HepG2 (cell line): ENCODE results near the gene ZMIZ1. TPM values are rescaled to one million over a fixed set of nuclear protein-coding genes. Genes with fewer than 3 reads are reported as not detected.

Experiments used
- EP300 ChIP-seq, 3 experiments: sonication (generic) in 1 of 3; formaldehyde crosslinking in 1 of 3; IDR thresholded peaks; 2 replicates each; pipeline versions ENCODE4 v1.5.1 to v1.6.1; 2011 to 2020; ENCODE audit warnings: low read depth in 2 of 3, low read length in 2 of 3, borderline replicate concordance in 1 of 3, improper control_type of control experiment in 1 of 3, mild to moderate bottlenecking in 1 of 3, missing genetic modification reagents in 1 of 3, moderate library complexity in 1 of 3
- HNRNPLL ChIP-seq: fragments of 200-400 bp; formaldehyde crosslinking; IDR thresholded peaks from 2 replicates; pipeline ENCODE4 v1.6.1; 2017; ENCODE audit warnings: mild to moderate bottlenecking, low read depth, low read length; ENCODE audit not compliant: poor library complexity, severe bottlenecking
- RXRB ChIP-seq: IDR thresholded peaks from 2 replicates; pipeline ENCODE4 v1.6.1; 2016; ENCODE audit warnings: borderline replicate concordance, missing genetic modification reagents, missing compliant biosample characterization
- ZFP37 ChIP-seq: sonication (generic); formaldehyde crosslinking; IDR thresholded peaks from 2 replicates; pipeline ENCODE4 v1.4.0; 2020; ENCODE audit warnings: missing genetic modification reagents, borderline replicate concordance
- ZFYVE20 ChIP-seq: sonication (generic); formaldehyde crosslinking; IDR thresholded peaks from 2 replicates; pipeline ENCODE4 v1.8.0; 2023; ENCODE audit warnings: low read depth, mild to moderate bottlenecking, moderate library complexity, missing genetic modification reagents, borderline replicate concordance
- ZKSCAN1 ChIP-seq: fragments of 150-350 bp; IDR thresholded peaks from 2 replicates; pipeline ENCODE4 v1.6.1; 2014; ENCODE audit warnings: low read length
- polyA plus RNA-seq, 8 experiments: library from polyadenylated mRNA; depleted of rRNA in 3 of 8; stranded (reverse) in 7 of 8; unstranded in 1 of 8; fragments of >200 nt; fragmentation: Illumina TruSeq in 4 of 8; extraction: Trizol in 4 of 8; gene quantifications; 2 replicates each; pipeline versions ENCODE4 v1.2.1 to v1.2.3, GENCODE V29; 2011 to 2016; ENCODE audit warnings: low read depth in 4 of 8, missing spikeins in 1 of 8, mixed read lengths in 1 of 8; ENCODE audit not compliant: insufficient read depth in 1 of 8
- total RNA-seq, 5 experiments: library from RNA; depleted of rRNA; stranded (reverse); fragments of >200 nt; fragmentation: Illumina TruSeq; extraction: Trizol; gene quantifications; 2 replicates each; pipeline ENCODE4 v1.2.3, GENCODE V29; 2016; ENCODE audit warnings: low read depth in 1 of 5
- TF ChIP-seq, protein P1 (sequence below): sonication (generic); formaldehyde crosslinking; IDR thresholded peaks from 2 replicates; pipeline ENCODE4 v1.9.0; 2022; ENCODE audit warnings: low read depth, missing genetic modification reagents
- TF ChIP-seq, protein P2 (sequence below): sonication (generic); formaldehyde crosslinking; IDR thresholded peaks from 2 replicates; pipeline ENCODE4 v1.4.0; 2020; ENCODE audit warnings: missing genetic modification reagents
- TF ChIP-seq, protein P3 (sequence below): sonication (generic); formaldehyde crosslinking; IDR thresholded peaks from 2 replicates; pipeline ENCODE4 v1.5.1; 2020; ENCODE audit warnings: mild to moderate bottlenecking, moderate library complexity, missing genetic modification reagents
- TF ChIP-seq, protein P4 (sequence below): sonication (generic); formaldehyde crosslinking; IDR thresholded peaks from 2 replicates; pipeline ENCODE4 v1.4.0; 2020; ENCODE audit warnings: missing genetic modification reagents
- TF ChIP-seq, protein P5 (sequence below): IDR thresholded peaks from 2 replicates; pipeline ENCODE4 v1.6.1; 2016; ENCODE audit warnings: low read depth, borderline replicate concordance
- TF ChIP-seq, protein P6 (sequence below): sonication (generic); formaldehyde crosslinking; IDR thresholded peaks from 2 replicates; pipeline ENCODE4 v1.5.0; 2020; ENCODE audit warnings: mild to moderate bottlenecking, missing genetic modification reagents, borderline replicate concordance

Gene ZMIZ1
- total and polyA plus RNA-seq, 2 of the 13 experiments (the other 11 are each of a cell fraction or from before 2014, with no cell fraction given): 5.3 to 10.2 TPM

DNA sequence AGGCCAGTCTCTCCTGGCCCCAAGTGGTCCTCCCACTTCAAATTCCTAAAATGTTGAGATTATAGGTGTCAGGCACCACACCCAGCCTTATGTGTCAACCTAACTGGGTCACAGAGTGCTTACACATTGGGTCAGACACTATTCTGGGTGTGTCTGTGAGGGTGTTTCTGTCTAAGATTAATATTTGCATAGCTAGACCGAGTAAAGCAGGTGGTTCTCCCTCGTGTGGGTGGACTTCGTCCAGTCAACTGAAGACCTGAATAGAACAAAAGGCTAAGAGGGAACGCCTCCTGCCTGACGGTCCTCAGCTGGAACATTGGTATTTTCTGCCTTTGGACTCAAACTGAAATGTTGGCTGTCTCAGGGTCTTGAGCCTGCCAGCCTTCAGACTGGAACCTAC is 290.0 kb downstream of the ZMIZ1 start (continued):
- TF ChIP-seq, protein P1, sequence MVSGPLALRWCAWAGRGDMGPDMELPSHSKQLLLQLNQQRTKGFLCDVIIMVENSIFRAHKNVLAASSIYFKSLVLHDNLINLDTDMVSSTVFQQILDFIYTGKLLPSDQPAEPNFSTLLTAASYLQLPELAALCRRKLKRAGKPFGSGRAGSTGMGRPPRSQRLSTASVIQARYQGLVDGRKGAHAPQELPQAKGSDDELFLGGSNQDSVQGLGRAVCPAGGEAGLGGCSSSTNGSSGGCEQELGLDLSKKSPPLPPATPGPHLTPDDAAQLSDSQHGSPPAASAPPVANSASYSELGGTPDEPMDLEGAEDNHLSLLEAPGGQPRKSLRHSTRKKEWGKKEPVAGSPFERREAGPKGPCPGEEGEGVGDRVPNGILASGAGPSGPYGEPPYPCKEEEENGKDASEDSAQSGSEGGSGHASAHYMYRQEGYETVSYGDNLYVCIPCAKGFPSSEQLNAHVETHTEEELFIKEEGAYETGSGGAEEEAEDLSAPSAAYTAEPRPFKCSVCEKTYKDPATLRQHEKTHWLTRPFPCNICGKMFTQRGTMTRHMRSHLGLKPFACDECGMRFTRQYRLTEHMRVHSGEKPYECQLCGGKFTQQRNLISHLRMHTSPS (CRISPR knock-in tag): no peak
- TF ChIP-seq, protein P2, sequence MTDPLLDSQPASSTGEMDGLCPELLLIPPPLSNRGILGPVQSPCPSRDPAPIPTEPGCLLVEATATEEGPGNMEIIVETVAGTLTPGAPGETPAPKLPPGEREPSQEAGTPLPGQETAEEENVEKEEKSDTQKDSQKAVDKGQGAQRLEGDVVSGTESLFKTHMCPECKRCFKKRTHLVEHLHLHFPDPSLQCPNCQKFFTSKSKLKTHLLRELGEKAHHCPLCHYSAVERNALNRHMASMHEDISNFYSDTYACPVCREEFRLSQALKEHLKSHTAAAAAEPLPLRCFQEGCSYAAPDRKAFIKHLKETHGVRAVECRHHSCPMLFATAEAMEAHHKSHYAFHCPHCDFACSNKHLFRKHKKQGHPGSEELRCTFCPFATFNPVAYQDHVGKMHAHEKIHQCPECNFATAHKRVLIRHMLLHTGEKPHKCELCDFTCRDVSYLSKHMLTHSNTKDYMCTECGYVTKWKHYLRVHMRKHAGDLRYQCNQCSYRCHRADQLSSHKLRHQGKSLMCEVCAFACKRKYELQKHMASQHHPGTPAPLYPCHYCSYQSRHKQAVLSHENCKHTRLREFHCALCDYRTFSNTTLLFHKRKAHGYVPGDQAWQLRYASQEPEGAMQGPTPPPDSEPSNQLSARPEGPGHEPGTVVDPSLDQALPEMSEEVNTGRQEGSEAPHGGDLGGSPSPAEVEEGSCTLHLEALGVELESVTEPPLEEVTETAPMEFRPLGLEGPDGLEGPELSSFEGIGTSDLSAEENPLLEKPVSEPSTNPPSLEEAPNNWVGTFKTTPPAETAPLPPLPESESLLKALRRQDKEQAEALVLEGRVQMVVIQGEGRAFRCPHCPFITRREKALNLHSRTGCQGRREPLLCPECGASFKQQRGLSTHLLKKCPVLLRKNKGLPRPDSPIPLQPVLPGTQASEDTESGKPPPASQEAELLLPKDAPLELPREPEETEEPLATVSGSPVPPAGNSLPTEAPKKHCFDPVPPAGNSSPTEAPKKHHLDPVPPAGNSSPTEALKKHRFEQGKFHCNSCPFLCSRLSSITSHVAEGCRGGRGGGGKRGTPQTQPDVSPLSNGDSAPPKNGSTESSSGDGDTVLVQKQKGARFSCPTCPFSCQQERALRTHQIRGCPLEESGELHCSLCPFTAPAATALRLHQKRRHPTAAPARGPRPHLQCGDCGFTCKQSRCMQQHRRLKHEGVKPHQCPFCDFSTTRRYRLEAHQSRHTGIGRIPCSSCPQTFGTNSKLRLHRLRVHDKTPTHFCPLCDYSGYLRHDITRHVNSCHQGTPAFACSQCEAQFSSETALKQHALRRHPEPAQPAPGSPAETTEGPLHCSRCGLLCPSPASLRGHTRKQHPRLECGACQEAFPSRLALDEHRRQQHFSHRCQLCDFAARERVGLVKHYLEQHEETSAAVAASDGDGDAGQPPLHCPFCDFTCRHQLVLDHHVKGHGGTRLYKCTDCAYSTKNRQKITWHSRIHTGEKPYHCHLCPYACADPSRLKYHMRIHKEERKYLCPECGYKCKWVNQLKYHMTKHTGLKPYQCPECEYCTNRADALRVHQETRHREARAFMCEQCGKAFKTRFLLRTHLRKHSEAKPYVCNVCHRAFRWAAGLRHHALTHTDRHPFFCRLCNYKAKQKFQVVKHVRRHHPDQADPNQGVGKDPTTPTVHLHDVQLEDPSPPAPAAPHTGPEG (CRISPR knock-in tag): no peak
- TF ChIP-seq RXRB (CRISPR knock-in tag) (peak; percentile 49), ZFP37 (CRISPR knock-in tag) (no peak), ZKSCAN1 (no peak), EP300 (IDR thresholded peaks at IDR 0.05; ENCODE audit: low read depth in 2 of 2, low read length in 2 of 2) (peak in 1 of 2 experiments; percentile 40; a peak in 1 of 4 replicates), EP300 (CRISPR knock-in tag; IDR thresholded peaks at IDR 0.05; ENCODE audit: borderline replicate concordance) (no peak), HNRNPLL (no peak), ZFYVE20 (CRISPR knock-in tag) (no peak)
- TF ChIP-seq, protein P3, sequence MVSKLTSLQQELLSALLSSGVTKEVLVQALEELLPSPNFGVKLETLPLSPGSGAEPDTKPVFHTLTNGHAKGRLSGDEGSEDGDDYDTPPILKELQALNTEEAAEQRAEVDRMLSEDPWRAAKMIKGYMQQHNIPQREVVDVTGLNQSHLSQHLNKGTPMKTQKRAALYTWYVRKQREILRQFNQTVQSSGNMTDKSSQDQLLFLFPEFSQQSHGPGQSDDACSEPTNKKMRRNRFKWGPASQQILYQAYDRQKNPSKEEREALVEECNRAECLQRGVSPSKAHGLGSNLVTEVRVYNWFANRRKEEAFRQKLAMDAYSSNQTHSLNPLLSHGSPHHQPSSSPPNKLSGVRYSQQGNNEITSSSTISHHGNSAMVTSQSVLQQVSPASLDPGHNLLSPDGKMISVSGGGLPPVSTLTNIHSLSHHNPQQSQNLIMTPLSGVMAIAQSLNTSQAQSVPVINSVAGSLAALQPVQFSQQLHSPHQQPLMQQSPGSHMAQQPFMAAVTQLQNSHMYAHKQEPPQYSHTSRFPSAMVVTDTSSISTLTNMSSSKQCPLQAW (CRISPR knock-in tag): 0 out of 2 replicates have a peak, but pooled peaks have one; percentile 18
- TF ChIP-seq, protein P4, sequence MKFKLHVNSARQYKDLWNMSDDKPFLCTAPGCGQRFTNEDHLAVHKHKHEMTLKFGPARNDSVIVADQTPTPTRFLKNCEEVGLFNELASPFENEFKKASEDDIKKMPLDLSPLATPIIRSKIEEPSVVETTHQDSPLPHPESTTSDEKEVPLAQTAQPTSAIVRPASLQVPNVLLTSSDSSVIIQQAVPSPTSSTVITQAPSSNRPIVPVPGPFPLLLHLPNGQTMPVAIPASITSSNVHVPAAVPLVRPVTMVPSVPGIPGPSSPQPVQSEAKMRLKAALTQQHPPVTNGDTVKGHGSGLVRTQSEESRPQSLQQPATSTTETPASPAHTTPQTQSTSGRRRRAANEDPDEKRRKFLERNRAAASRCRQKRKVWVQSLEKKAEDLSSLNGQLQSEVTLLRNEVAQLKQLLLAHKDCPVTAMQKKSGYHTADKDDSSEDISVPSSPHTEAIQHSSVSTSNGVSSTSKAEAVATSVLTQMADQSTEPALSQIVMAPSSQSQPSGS: 0 out of 2 replicates have a peak, but pooled peaks have one; percentile 35
- TF ChIP-seq, protein P5, sequence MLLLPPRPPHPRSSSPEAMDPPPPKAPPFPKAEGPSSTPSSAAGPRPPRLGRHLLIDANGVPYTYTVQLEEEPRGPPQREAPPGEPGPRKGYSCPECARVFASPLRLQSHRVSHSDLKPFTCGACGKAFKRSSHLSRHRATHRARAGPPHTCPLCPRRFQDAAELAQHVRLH (CRISPR knock-in tag): peak; percentile 28; the same call in 1 of the 2 replicates
- TF ChIP-seq, protein P6, sequence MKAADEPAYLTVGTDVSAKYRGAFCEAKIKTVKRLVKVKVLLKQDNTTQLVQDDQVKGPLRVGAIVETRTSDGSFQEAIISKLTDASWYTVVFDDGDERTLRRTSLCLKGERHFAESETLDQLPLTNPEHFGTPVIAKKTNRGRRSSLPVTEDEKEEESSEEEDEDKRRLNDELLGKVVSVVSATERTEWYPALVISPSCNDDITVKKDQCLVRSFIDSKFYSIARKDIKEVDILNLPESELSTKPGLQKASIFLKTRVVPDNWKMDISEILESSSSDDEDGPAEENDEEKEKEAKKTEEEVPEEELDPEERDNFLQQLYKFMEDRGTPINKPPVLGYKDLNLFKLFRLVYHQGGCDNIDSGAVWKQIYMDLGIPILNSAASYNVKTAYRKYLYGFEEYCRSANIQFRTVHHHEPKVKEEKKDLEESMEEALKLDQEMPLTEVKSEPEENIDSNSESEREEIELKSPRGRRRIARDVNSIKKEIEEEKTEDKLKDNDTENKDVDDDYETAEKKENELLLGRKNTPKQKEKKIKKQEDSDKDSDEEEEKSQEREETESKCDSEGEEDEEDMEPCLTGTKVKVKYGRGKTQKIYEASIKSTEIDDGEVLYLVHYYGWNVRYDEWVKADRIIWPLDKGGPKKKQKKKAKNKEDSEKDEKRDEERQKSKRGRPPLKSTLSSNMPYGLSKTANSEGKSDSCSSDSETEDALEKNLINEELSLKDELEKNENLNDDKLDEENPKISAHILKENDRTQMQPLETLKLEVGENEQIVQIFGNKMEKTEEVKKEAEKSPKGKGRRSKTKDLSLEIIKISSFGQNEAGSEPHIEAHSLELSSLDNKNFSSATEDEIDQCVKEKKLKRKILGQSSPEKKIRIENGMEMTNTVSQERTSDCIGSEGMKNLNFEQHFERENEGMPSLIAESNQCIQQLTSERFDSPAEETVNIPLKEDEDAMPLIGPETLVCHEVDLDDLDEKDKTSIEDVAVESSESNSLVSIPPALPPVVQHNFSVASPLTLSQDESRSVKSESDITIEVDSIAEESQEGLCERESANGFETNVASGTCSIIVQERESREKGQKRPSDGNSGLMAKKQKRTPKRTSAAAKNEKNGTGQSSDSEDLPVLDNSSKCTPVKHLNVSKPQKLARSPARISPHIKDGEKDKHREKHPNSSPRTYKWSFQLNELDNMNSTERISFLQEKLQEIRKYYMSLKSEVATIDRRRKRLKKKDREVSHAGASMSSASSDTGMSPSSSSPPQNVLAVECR (CRISPR knock-in tag): peak; percentile 15; the same call in 1 of the 2 replicates
